Smooth muscle cell (in vitro differentiated cells): ENCODE data around the gene ERCC4. TPM values are rescaled to one million over a fixed set of nuclear protein-coding genes. Genes with fewer than 3 reads are reported as not detected.

Experiments used
- DNase-seq: peaks from one replicate; lab custom pipeline; 2025; ENCODE audit not compliant: unreplicated experiment; lab: John Stamatoyannopoulos, UW
- H2AFZ ChIP-seq: fragments of 200-600 bp; sonication (generic); 2 replicates; pipeline ENCODE4 v1.6.0; 2016; ENCODE audit warnings: antibody characterized with exemption, low read depth, mild to moderate bottlenecking
- H3F3A ChIP-seq: fragments of 200-600 bp; sonication (generic); 2 replicates; pipeline ENCODE4 v1.6.0; 2017; ENCODE audit warnings: antibody characterized with exemption, low read depth
- H3K27ac ChIP-seq: fragments of 200-600 bp; sonication (generic); 2 replicates; pipeline ENCODE4 v1.5.1; 2016; ENCODE audit warnings: low read depth, mild to moderate bottlenecking
- H3K27me3 ChIP-seq: fragments of 200-600 bp; sonication (generic); 2 replicates; pipeline ENCODE4 v1.6.1; 2016; ENCODE audit warnings: low read depth, mild to moderate bottlenecking
- H3K36me3 ChIP-seq: fragments of 200-600 bp; sonication (generic); 2 replicates; pipeline ENCODE4 v1.5.1; 2016; ENCODE audit warnings: low read depth
- H3K4me1 ChIP-seq: fragments of 200-600 bp; sonication (generic); 2 replicates; pipeline ENCODE4 v1.5.1; 2016; ENCODE audit warnings: low read depth
- H3K4me2 ChIP-seq: fragments of 200-600 bp; sonication (generic); 2 replicates; pipeline ENCODE4 v1.6.0; 2016; ENCODE audit warnings: mild to moderate bottlenecking
- H3K4me3 ChIP-seq: fragments of 200-600 bp; sonication (generic); 2 replicates; pipeline ENCODE4 v1.5.1; 2016; ENCODE audit warnings: mild to moderate bottlenecking
- H3K79me2 ChIP-seq: fragments of 200-600 bp; sonication (generic); 2 replicates; pipeline ENCODE4 v1.6.0; 2016; ENCODE audit warnings: low read depth, mild to moderate bottlenecking
- H3K9ac ChIP-seq: fragments of 200-600 bp; sonication (generic); 2 replicates; pipeline ENCODE4 v1.6.0; 2016; ENCODE audit warnings: low read depth
- H3K9me3 ChIP-seq: fragments of 200-600 bp; sonication (generic); replicated peaks from 2 replicates; pipeline ENCODE4 v1.5.1; 2016; ENCODE audit warnings: low read depth
- H4K20me1 ChIP-seq: fragments of 200-600 bp; sonication (generic); 2 replicates; pipeline ENCODE4 v1.6.0; 2016; ENCODE audit warnings: low read depth
- WGBS: methylation state at CpG from one replicate; pipeline ENCODE4 v1.1.7; 2016; ENCODE audit warnings: low lambda C conversion rate; 5-methylcytosine and 5-hydroxymethylcytosine counted together
- polyA plus RNA-seq: library from polyadenylated mRNA; unstranded; fragments of >200 nt; fragmentation: Nextera tagmentation; extraction: Ambion mirVana; gene quantifications from 2 replicates; pipeline ENCODE4 v1.2.1, GENCODE V29; 2016
- total RNA-seq: library from RNA; depleted of rRNA; stranded (reverse); fragments of >200 nt; gene quantifications from 2 replicates; pipeline ENCODE4 v1.2.3, GENCODE V29; 2014
- TF ChIP-seq, protein P1 (sequence below): fragments of 200-600 bp; sonication (generic); IDR thresholded peaks from 2 replicates; pipeline ENCODE4 v1.5.1; 2017; ENCODE audit warnings: borderline replicate concordance, mild to moderate bottlenecking, antibody characterized with exemption; ENCODE audit not compliant: insufficient read depth, poor library complexity, severe bottlenecking

Gene ERCC4
- total and polyA plus RNA-seq, 2 experiments from 2014 or later = 10.3 to 17.4 TPM

GRCh38 chr16:13892301-13892700 is 27.7 kb upstream of the ERCC4 start:
- no peak overlapping the region for H2AFZ ChIP-seq
- no peaks in the 10 kb centered on the region for H3K4me1 ChIP-seq
- no peaks in the 10 kb centered on the region for H3K9me3 ChIP-seq
- no peak overlapping the region for H3K27ac ChIP-seq
- H3K4me2 ChIP-seq = no peak overlapping the region
- WGBS = 66% methylated on average over 4 of the region's 4 CpGs
- no peaks in the 10 kb centered on the region for H4K20me1 ChIP-seq
- H3K9ac ChIP-seq = no peak overlapping the region
- DNase-seq = no peak
- no peaks in the 10 kb centered on the region for H3K79me2 ChIP-seq
- H3K36me3 ChIP-seq = no peaks in the 10 kb centered on the region
- no peak overlapping the region for H3K4me3 ChIP-seq
- TF ChIP-seq, protein P1, sequence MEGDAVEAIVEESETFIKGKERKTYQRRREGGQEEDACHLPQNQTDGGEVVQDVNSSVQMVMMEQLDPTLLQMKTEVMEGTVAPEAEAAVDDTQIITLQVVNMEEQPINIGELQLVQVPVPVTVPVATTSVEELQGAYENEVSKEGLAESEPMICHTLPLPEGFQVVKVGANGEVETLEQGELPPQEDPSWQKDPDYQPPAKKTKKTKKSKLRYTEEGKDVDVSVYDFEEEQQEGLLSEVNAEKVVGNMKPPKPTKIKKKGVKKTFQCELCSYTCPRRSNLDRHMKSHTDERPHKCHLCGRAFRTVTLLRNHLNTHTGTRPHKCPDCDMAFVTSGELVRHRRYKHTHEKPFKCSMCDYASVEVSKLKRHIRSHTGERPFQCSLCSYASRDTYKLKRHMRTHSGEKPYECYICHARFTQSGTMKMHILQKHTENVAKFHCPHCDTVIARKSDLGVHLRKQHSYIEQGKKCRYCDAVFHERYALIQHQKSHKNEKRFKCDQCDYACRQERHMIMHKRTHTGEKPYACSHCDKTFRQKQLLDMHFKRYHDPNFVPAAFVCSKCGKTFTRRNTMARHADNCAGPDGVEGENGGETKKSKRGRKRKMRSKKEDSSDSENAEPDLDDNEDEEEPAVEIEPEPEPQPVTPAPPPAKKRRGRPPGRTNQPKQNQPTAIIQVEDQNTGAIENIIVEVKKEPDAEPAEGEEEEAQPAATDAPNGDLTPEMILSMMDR = no peak
- H3F3A ChIP-seq = no peaks in the 10 kb centered on the region
- no peaks in the 10 kb centered on the region for H3K27me3 ChIP-seq

DNA sequence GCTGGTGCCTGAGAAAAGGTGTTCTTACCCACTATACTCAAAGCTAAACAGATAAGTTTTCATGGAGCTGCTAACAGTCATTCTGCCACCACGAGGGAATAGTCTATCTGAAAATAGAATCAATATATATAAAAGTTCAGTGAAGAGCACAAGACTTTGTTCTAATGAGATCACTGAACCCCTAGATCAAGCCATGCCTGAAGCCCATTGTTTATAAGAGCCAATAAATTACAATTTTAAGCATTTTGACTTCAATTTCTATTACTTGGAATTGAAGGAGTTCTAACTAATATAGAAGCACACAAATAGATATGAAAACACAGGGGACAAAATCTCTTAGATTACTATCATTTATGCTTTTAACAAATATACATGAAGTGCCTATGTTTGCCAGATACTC is 24.4 kb upstream of the ERCC4 start:
- TF ChIP-seq, protein P1 = no peak
- H3F3A ChIP-seq = no peaks in the 10 kb centered on the region
- H3K36me3 ChIP-seq = no peaks in the 10 kb centered on the region

GRCh38 chr16:13896543-13897182 is 23.3 kb upstream of the ERCC4 start:
- WGBS = 87% methylated on average over 4 of the region's 4 CpGs
- Histone ChIP-seq H3K9me3 (no peaks in the 10 kb centered on the region), H3K79me2 (no peaks in the 10 kb centered on the region), H3K4me2 (no peak overlapping the region), H3K4me1 (no peaks in the 10 kb centered on the region), H3K27me3 (no peaks in the 10 kb centered on the region), H4K20me1 (no peaks in the 10 kb centered on the region), H3K36me3 (no peaks in the 10 kb centered on the region), H2AFZ (no peak overlapping the region), H3K27ac (no peak overlapping the region), H3K4me3 (no peak overlapping the region), H3K9ac (no peak overlapping the region), H3F3A (no peaks in the 10 kb centered on the region)
- DNase-seq = no peak
- TF ChIP-seq, protein P1 = no peak

More for the DNA sequence above, 24.4 kb upstream of the ERCC4 start:
- Histone ChIP-seq H3K4me1 (no peaks in the 10 kb centered on the region), H3K79me2 (no peaks in the 10 kb centered on the region), H3K4me2 (no peak overlapping the region), H2AFZ (no peak overlapping the region), H3K27me3 (no peaks in the 10 kb centered on the region), H4K20me1 (no peaks in the 10 kb centered on the region), H3K4me3 (no peak overlapping the region), H3K9me3 (no peaks in the 10 kb centered on the region), H3K9ac (no peak overlapping the region), H3K27ac (no peak overlapping the region)
- no peak for DNase-seq
- 86% methylated on average over 1 of the region's 1 CpG for WGBS

- Histone ChIP-seq H2AFZ (no peak overlapping the region), H3K9me3 (no peaks in the 10 kb centered on the region), H3K4me3 (no peak overlapping the region), H3K9ac (no peak overlapping the region), H3K4me2 (no peak overlapping the region), H3K27me3 (no peaks in the 10 kb centered on the region), H3K27ac (no peak overlapping the region), H3K36me3 (no peaks in the 10 kb centered on the region), H4K20me1 (no peaks in the 10 kb centered on the region), H3K4me1 (no peaks in the 10 kb centered on the region), H3F3A (no peaks in the 10 kb centered on the region), H3K79me2 (no peaks in the 10 kb centered on the region)
- WGBS = 94% methylated on average over 2 of the region's 2 CpGs
- TF ChIP-seq, protein P1 = no peak
- no peak for DNase-seq
Measured at GRCh38 chr16:13897806-13898205, 22.1 kb upstream of the ERCC4 start.
